Stomach (tissue), 4 donors: Measurements from ENCODE around the gene MRPL14.

ENCODE experiments used
- CTCF ChIP-seq, 7 experiments: fragments of 450-650 bp in 4 of 7; fragments of 200-600 bp in 3 of 7; sonication (generic) in 3 of 7; IDR thresholded peaks; one replicate each; pipeline ENCODE4 v1.5.1; 2016 to 2019; ENCODE audit warnings: antibody characterized with exemption in 7 of 7, control low read depth in 2 of 7, mild to moderate bottlenecking in 1 of 7
- POLR2AphosphoS5 ChIP-seq, 3 donors: sonication (generic); formaldehyde crosslinking; IDR thresholded peaks; one replicate each; pipeline ENCODE4 v1.6.1; 2016; ENCODE audit warnings: antibody characterized with exemption in 3 of 3

GRCh38 chr6:44162876-44163625 lies 35.8 kb upstream of the MRPL14 start:
- TF ChIP-seq CTCF (IDR thresholded peaks at IDR 0.05): no peak
- TF ChIP-seq POLR2AphosphoS5 (IDR thresholded peaks at IDR 0.05): no peak
